Upper lobe of left lung (tissue), 6 donors: ENCODE results near the gene CORO6. TPM values are rescaled to one million over a fixed set of nuclear protein-coding genes. Genes with fewer than 3 reads are reported as not detected.

Experiments
- ATAC-seq, 2 donors: fragments of 200-7000 bp; cut with Tn5 transposase; one replicate each; pipeline ENCODE4 v1.9.1; 2022; ENCODE audit warnings: mild to moderate bottlenecking in 2 of 2, moderate library complexity in 2 of 2; ENCODE audit not compliant: low FRiP score in 2 of 2
- DNase-seq, 2 donors: peaks; one replicate each; pipeline ENCODE4 v3.0.0-alpha.2; 2019 to 2020
- H3K27ac ChIP-seq, 4 donors: fragments of 200-600 bp; sonication (generic); one replicate each; pipeline ENCODE4 v1.5.1; 2016 to 2019
- H3K27me3 ChIP-seq, 4 donors: fragments of 200-600 bp; sonication (generic); one replicate each; pipeline ENCODE4 v1.5.1; 2017 to 2019
- H3K36me3 ChIP-seq, 4 donors: fragments of 200-600 bp; sonication (generic); one replicate each; pipeline ENCODE4 v1.5.1; 2016 to 2019
- H3K4me1 ChIP-seq, 4 donors: fragments of 200-600 bp; sonication (generic); one replicate each; pipeline ENCODE4 v1.5.1; 2018 to 2019
- H3K4me3 ChIP-seq, 4 donors: fragments of 200-600 bp; sonication (generic); one replicate each; pipeline ENCODE4 v1.5.1; 2017 to 2019; ENCODE audit warnings: mild to moderate bottlenecking in 2 of 4, moderate library complexity in 1 of 4
- H3K9me3 ChIP-seq, 4 donors: fragments of 200-600 bp; sonication (generic); one replicate each; pipeline ENCODE4 v1.5.1; 2018 to 2019
- CTCF ChIP-seq, 6 experiments: fragments of 450-650 bp in 4 of 6; fragments of 200-600 bp in 2 of 6; sonication (generic) in 2 of 6; IDR thresholded peaks; one replicate each; pipeline ENCODE4 v1.5.1; 2016 to 2019; ENCODE audit warnings: antibody characterized with exemption in 6 of 6
- EP300 ChIP-seq, 4 donors: sonication (generic); formaldehyde crosslinking; IDR thresholded peaks; one replicate each; pipeline ENCODE4 v1.5.1; 2017; ENCODE audit warnings: antibody characterized with exemption in 4 of 4, control low read depth in 2 of 4
- POLR2A ChIP-seq, 4 donors: fragments of 450-650 bp; IDR thresholded peaks; one replicate each; pipeline ENCODE4 v1.5.1; 2016 to 2017; ENCODE audit warnings: antibody characterized with exemption in 4 of 4, mild to moderate bottlenecking in 2 of 4
- POLR2AphosphoS5 ChIP-seq, 2 donors: sonication (generic); formaldehyde crosslinking; IDR thresholded peaks; one replicate each; pipeline ENCODE4 v1.5.1; 2017; ENCODE audit warnings: antibody characterized with exemption in 2 of 2
- WGBS, 2 donors: methylation state at CpG; one replicate each; pipeline ENCODE4 v1.1.5; 2017 to 2018; 5-methylcytosine and 5-hydroxymethylcytosine counted together
- total RNA-seq, 6 donors: library from RNA; depleted of rRNA in 4 of 6; stranded (reverse); fragments of >200 nt in 4 of 6; gene quantifications; one replicate each; pipeline versions ENCODE4 v1.1.0 to v1.2.1, GENCODE V29; 2016 to 2021
- donor health status: DM: no; HTN: no; CAD: no; lungs with moderate emphysema.
- donor health status: DM: no; HTN: yes; CAD: no; lungs with severe emphysema.

Gene CORO6
- total RNA-seq, 6 donors from 2014 or later: 7.3 to 137 (median 12.2) TPM

GRCh38 chr17:29642171-29642611, 19.5 kb upstream of the CORO6 start:
- Histone ChIP-seq H3K9me3 (no peaks in the 10 kb centered on the region), H3K4me1 (peaks cover 65 to 76% (median 73%) of the 10 kb centered on the region in 4 donors), H3K27ac (peak overlapping the region; percentile 57 to 86 (median 79)), H3K4me3 (no peak overlapping the region), H3K27me3 (no peaks in the 10 kb centered on the region), H3K36me3 (peaks cover 0 to 22% (median 2%) of the 10 kb centered on the region in 4 donors)
- ATAC-seq (no peak), DNase-seq (no peak)
- TF ChIP-seq POLR2AphosphoS5 (IDR thresholded peaks at IDR 0.05) (no peak), CTCF (IDR thresholded peaks at IDR 0.05) (no peak), EP300 (IDR thresholded peaks at IDR 0.05) (no peak)
- 67 to 88% methylated on average over 2 of the region's 2 CpGs for WGBS, 2 donors

- TF ChIP-seq POLR2A (IDR thresholded peaks at IDR 0.05) (no peak), CTCF (IDR thresholded peaks at IDR 0.05) (no peak), POLR2AphosphoS5 (IDR thresholded peaks at IDR 0.05) (no peak), EP300 (IDR thresholded peaks at IDR 0.05) (peak in 2 of 4 donors; percentile 13 to 50)
- DNase-seq (no peak), ATAC-seq (peak in 1 of 2 donors; percentile 11)
- H3K4me1 ChIP-seq: peaks cover 60 to 68% (median 66%) of the 10 kb centered on the region in 4 donors
- H3K9me3 ChIP-seq: no peaks in the 10 kb centered on the region
- H3K27ac ChIP-seq: peak overlapping the region; percentile 57 to 86 (median 79)
- H3K27me3 ChIP-seq: no peaks in the 10 kb centered on the region
- WGBS, 2 donors: 48 to 57% methylated on average over 7 of the region's 7 CpGs
- H3K36me3 ChIP-seq: peaks cover 3 to 24% (median 6%) of the 10 kb centered on the region in 4 donors
- no peak overlapping the region for H3K4me3 ChIP-seq
These were observed 18.4 kb upstream of the CORO6 start for GRCh38 chr17:29640981-29641642.

GRCh38 chr17:29640413-29640812, 17.7 kb upstream of the CORO6 start:
- Histone ChIP-seq H3K27ac (peak overlapping the region; percentile 52 to 86 (median 70)), H3K36me3 (peaks cover 9 to 29% (median 13%) of the 10 kb centered on the region in 4 donors), H3K4me1 (peaks cover 58 to 65% (median 62%) of the 10 kb centered on the region in 4 donors), H3K27me3 (no peaks in the 10 kb centered on the region), H3K4me3 (no peak overlapping the region), H3K9me3 (no peaks in the 10 kb centered on the region)
- TF ChIP-seq POLR2A (IDR thresholded peaks at IDR 0.05) (no peak), POLR2AphosphoS5 (IDR thresholded peaks at IDR 0.05) (no peak), EP300 (IDR thresholded peaks at IDR 0.05) (no peak), CTCF (IDR thresholded peaks at IDR 0.05) (no peak)
- DNase-seq: no peak
- WGBS, 2 donors: 30 to 46% methylated on average over 2 of the region's 2 CpGs
- ATAC-seq: no peak

GRCh38 chr17:29633886-29634285, 11.2 kb upstream of the CORO6 start:
- no peak overlapping the region for H3K4me3 ChIP-seq
- H3K27ac ChIP-seq: no peak overlapping the region
- TF ChIP-seq POLR2A (IDR thresholded peaks at IDR 0.05): no peak
- no peak for TF ChIP-seq POLR2AphosphoS5 (IDR thresholded peaks at IDR 0.05)
- no peak for TF ChIP-seq CTCF (IDR thresholded peaks at IDR 0.05)
- TF ChIP-seq EP300 (IDR thresholded peaks at IDR 0.05): no peak
- ATAC-seq (no peak), DNase-seq (no peak)
- no peaks in the 10 kb centered on the region for H3K27me3 ChIP-seq
- H3K4me1 ChIP-seq: peaks cover 0 to under 1% (median under 1%) of the 10 kb centered on the region in 4 donors
- 94 to 95% methylated on average over 3 of the region's 3 CpGs for WGBS, 2 donors
- H3K36me3 ChIP-seq: peaks cover 34 to 81% (median 51%) of the 10 kb centered on the region in 4 donors
- no peaks in the 10 kb centered on the region for H3K9me3 ChIP-seq
